GM21825 (cell line): ENCODE measurements around the gene MESP1.
"Not testable (repeated sequence)": the region's sequence is repeated elsewhere in the genome, so short reads cannot be mapped to it uniquely, and the experiment has no call there.

Experiments
- ATAC-seq: cut with Tn5 transposase; IDR thresholded peaks from one replicate; pipeline ENCODE4 v1.9.1; 2021; ENCODE audit warnings: mild to moderate bottlenecking, moderate library complexity; ENCODE audit not compliant: unreplicated experiment

The MESP1 gene, protein sequence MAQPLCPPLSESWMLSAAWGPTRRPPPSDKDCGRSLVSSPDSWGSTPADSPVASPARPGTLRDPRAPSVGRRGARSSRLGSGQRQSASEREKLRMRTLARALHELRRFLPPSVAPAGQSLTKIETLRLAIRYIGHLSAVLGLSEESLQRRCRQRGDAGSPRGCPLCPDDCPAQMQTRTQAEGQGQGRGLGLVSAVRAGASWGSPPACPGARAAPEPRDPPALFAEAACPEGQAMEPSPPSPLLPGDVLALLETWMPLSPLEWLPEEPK

DNA sequence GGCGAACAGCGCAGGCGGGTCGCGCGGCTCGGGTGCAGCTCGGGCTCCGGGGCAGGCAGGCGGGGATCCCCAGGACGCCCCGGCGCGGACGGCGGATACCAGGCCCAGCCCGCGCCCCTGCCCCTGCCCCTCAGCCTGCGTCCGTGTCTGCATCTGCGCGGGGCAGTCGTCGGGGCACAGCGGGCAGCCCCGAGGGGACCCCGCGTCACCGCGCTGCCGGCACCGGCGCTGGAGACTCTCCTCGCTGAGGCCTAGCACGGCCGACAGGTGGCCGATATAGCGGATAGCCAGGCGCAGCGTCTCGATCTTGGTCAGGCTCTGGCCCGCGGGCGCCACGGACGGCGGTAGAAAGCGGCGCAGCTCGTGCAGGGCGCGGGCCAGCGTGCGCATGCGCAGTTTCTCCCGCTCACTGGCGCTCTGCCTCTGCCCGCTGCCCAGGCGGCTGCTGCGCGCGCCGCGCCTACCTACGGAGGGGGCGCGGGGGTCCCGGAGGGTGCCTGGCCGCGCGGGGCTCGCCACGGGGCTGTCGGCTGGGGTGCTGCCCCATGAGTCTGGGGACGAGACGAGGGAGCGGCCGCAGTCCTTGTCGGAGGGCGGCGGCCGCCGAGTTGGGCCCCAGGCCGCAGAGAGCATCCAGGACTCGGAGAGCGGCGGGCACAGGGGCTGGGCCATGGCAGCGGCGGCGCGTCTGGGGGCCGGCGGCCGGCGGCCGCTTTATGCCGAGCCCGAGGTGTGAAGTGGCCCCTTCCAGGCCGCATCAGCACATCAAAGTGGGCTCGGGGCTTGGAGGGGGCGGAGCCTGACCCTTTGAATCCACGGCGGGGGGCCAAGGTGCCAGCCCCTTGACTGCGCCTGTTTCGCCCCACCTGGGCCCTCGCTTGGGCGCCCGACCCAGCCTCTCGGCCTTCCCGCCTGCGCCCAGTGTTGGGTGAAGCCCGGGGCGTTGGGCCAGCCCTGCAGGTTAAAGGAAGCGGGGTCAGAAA lies at the start of gene MESP1:
TSS of gene MESP1 (minus strand) at position 690 of the 983 bp plus-strand sequence. CDS start at position 672, 18 bp downstream.
- ATAC-seq, result peak; percentile 81

DNA sequence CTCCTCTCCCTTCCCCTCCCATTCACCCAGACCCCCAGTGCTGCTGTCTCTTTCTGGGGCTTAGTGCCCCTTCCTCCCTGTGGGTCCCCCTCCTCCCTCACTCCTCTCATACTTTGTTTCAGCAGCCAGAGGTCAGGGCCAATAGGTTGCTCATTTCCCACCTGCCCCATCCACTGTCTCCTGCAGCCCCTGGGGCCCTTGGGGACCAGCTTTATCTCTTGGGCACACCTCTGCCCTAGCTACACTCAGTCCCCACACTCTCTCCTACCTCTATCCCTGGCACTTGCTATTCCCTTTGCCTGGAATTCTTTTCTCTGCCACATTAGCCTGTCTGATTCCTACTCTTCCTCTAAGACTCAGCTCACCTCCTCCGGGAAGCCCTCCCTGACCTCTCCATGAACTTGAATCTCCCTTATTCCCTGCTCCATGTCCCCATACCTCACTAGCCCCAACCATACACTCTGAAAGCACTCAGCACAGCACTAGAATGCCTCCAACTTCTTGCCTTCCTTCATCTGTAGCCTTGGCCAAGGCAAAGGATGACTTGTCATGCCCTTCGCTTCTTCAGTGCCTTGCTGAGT lies 49.0 kb upstream of the MESP1 start:
- no peak for ATAC-seq

DNA sequence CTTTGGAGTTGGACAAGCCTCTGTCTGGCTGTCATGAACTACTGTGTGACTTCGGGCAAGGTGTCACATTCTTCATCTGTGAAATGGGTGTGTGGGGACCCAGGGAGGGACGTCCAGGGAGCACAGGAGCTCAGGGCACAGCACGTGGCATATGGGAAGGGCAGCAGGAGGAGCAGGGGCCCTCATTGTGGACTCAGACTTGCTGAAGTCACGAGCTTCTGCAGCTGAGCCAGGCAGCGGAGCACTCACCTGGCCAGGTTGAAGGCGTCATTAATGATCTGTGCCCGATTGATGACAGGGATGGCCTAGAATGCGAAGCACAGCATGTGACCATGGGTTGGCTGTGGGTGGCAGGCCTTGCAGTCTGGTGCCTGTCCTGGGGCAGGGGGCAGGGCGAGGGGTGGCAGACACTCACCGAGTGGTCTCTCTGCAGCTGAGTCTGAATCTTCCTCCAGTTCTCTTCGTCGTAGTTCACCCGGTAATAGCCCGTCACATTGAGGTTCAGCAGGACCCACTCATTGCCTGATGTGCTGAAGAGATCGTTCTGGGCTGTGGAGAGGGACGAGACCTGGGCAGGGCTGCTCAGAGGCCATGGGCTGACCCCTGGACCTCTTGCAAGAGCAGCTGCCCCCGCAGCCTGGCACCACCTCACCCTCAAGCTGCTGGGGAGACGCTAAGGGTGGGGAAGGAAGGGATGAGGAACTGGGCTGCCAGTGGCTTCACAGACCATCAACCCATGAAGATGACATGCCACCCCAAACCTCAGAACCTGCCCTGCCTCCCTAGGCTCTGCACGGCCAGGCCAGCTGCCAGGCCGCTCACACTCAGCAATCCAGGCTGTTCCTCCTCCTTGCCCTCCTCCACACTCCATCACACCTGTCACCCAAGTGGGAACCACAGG lies 48.2 kb upstream of the MESP1 start:
- no peak for ATAC-seq

GRCh38 chr15:89797678-89798201 lies 46.7 kb upstream of the MESP1 start:
- ATAC-seq, result no peak

GRCh38 chr15:89795996-89796395 lies 44.9 kb upstream of the MESP1 start:
- ATAC-seq, result no peak

GRCh38 chr15:89794627-89795241 lies 43.7 kb upstream of the MESP1 start:
- no peak for ATAC-seq

DNA sequence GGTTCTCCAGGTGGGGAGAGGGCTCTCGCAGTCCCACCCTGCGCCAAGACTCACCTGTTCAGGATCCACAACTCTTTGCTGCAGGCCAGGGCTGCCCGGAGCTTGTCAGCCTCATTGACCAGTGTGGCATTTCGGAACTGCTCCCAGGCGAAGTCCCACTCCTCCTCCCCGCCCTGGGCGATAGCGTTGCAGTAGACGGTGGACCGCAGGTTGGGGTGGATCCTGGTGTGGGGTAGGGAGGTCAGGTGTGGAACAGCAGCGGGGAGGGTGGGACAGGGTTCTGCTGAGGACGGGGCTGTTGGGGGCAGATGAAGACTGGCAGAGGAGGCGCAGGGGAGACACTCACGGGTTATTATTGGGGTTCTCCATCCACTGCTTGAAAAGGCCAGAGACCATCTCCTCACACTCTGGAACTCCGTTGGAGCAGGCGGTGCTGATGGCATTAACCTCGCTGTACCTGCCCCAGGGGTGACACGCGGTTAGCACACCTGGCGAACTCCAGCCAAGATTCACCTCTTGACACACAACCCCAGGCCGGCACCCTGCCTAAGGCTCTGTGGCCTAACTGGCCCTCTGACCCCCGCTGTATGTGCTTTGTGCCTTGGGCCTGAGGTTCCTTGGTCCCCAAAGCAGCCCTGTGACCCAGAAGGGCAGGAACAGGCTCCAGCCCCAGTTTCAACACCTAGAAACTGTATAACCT lies 41.2 kb upstream of the MESP1 start:
- ATAC-seq, result no peak

DNA sequence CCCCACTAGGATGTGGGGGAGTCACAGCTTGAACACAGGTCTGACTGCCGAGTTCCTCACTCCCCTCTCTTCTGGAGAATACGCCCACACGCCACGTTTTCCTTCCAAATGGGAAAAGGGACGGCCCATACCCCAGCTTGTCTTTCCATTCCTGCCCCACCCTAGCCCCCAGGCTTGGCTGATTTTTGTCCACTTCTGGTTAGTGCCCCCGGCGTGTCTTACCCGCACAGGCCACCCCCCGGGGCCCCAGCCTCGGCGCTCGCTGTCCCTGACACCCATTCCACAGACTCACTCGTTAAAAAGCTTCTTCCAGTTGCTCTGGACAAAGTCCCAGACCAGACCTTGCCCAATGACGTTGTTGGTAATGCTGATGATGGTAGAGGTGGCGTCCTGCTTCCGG lies 39.6 kb upstream of the MESP1 start:
- no peak for ATAC-seq

- ATAC-seq, result no peak
Measured at GRCh38 chr15:89790206-89790605, 39.2 kb upstream of the MESP1 start.

GRCh38 chr15:89788585-89788984 lies 37.5 kb upstream of the MESP1 start:
- not testable (repeated sequence) for ATAC-seq

DNA sequence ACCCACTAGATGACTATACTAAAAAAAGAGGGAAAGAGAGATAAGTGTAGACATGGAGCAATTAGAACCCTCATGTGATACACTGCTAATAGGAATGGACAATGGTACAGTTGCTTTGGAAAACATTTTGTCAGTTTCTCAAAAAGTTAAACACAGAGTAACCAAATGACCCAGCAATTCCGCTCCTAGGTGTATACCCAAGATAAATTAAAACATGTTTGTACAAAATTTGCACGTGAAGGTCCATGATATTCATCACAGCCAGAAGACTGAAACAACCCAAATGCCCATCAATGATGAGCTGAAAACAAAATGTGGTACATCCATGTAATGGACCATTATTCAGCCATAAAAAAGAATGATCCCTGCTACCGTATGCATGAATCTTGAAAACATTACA lies 36.9 kb upstream of the MESP1 start:
- no peak for ATAC-seq

- no peak for ATAC-seq
Measured at GRCh38 chr15:89785774-89786140, 34.7 kb upstream of the MESP1 start.

GRCh38 chr15:89785064-89785773 lies 34.2 kb upstream of the MESP1 start:
- no peak for ATAC-seq

- no peak for ATAC-seq
Measured at GRCh38 chr15:89784686-89784960, 33.6 kb upstream of the MESP1 start.

- no peak for ATAC-seq
Measured at GRCh38 chr15:89783861-89784685, 33.0 kb upstream of the MESP1 start.

DNA sequence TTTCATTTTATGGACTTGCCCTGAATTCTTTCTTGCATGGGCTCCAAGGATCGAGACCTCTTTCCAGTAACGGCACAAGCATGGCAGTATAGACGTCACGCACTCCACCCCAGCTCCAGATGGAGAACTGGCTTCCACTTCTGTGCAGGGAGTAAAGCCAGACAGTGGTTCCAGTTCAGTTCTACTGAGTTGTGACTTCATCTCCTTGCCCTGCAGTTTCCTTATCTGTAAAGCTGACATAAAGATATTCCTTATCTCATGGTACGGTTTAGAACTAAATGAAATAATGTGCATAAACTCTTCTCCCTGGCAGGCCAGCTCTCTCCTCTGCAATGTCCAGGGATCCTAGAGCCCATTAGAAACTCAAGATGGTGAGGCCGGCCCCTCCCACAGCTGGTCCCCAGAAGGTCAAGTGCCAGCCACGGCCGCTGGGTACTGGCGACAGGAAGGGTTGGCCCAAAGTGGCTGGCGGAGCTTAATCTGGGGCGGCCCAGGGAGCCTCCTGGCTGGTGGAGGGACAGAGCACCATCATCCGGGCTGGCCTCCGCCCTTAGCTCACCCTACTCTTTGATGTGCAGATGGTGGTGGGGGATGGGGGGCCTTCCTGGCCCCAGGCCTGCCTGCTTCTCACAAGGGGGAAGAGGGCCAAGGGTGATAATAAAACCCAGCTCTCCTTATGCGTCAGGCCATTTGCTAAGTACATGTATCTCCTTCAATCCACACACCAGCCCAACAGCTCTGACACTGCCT lies 32.2 kb upstream of the MESP1 start:
- ATAC-seq, result no peak

DNA sequence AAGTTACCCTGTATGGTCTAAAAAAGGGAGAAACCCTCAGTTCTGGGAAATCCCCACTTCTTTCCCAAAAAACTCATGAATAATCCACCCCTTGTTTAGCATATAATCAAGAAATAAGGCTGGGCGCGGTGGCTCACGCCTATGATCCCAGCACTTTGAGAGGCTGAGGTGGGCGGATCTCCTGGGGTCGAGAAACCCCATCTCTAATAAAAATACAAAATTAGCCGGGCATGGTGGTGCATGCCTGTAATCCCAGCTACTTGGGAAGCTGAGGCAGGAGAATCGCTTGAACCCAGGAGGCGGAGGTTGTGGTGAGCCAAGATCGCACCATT lies 31.5 kb upstream of the MESP1 start:
- not testable (repeated sequence) for ATAC-seq
